HS-27A (cell line): ENCODE results near the gene DYSF.

Experiments
- DNase-seq: peaks from one replicate; pipeline ENCODE4 v3.0.0-alpha.2; 2012; ENCODE audit warnings: low read depth, missing footprints

The DYSF gene

DNA sequence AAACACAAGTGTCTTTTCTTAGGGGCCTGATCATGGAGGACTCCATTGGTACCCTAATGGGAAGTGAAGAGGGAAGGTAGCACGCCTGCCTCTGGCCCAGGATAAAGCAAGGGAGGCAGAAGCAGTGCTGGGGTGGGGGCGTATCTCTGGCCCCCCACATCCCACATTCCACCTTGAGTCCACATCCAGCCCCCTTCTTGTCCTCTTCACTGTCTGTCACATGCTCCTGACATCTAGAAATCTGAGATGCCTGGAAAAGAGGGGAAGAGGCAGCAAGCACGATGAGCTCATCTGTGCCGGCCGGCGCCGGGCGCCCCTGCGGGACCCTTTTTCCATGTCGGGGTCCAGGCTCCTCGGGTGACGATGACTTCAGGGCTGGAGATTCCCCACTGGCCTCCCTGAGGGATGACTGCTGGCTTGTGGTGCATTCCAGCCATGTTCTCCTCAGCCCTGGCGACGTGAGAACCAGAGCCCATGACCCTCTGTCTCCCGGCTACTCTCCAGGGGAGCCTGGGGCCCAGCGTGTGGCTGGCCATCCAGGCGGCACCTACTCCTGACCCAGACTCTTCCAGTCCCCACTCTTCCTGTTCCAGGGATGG is 277.5 kb downstream of the DYSF start:
- no peak for DNase-seq

DNA sequence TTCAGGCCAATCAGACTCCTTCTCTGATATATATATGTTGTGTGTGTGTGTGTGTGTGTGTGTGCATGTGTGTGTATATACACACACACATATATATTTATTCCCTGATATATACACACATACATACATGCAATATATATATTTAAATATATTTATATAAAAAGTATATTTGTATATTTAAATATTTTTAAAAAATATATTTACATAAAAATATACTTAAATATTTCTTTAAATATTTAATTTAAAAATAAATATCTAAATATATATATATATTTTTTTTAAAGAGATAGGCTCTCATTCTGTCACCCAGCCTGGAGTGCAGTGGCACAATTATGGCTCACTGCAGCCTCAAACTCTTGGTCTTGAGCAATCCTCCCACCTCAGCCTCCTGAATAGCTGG is 281.3 kb downstream of the DYSF start:
- no peak for DNase-seq

DNA sequence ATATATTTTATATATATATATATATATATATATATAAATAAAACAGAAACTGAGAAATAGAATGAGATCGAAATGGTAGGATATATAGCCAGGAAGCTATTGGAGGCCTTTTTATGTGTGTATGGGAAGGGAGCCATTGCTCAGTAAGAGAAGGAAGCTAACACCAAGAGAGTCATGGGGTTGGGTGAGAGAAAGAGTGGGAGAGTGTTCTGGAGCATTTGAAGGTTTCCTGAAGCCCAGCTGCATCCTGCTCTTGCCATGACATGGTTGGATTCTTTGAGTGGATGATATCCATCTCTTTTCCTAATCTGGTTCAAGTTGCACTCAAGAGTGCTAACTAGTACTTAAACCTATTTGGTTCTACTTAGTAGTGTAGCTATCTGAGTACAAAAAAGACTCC is 282.3 kb downstream of the DYSF start:
- DNase-seq, result no peak
